Activated naive CD4-positive, alpha-beta T cell treated with anti-CD3 and anti-CD28 coated beads, Interleukin-2, amount 10 ng/mL, durations not matched to agents 7 days and 5 days (primary cell): Measurements from ENCODE around the gene SALL4.
"Not testable (repeated sequence)": the region's sequence is repeated elsewhere in the genome, so short reads cannot be mapped to it uniquely, and the experiment has no call there.

Source experiments
- CTCF ChIA-PET: fragments of 350-600 bp; sonication (Branson Sonifier 250); formaldehyde crosslinking; loops from one replicate; lab custom pipeline; 2021; ENCODE audit warnings: antibody characterized with exemption; lab: Charles Lee
- DNase-seq: peaks from one replicate; pipeline ENCODE4 v3.0.0-alpha.2; 2020
- H3K27ac Mint-ChIP-seq: one replicate; pipeline ENCODE4 v1.8.0; 2021; ENCODE audit warnings: mild to moderate bottlenecking, moderate library complexity, mixed read lengths
- H3K27me3 Mint-ChIP-seq: one replicate; pipeline ENCODE4 v1.8.0; 2021; ENCODE audit warnings: mild to moderate bottlenecking, mixed read lengths
- H3K36me3 Mint-ChIP-seq: one replicate; pipeline ENCODE4 v1.8.0; 2021; ENCODE audit warnings: mixed read lengths
- H3K4me1 Mint-ChIP-seq: one replicate; pipeline ENCODE4 v1.8.0; 2021; ENCODE audit warnings: mixed read lengths
- H3K4me3 Mint-ChIP-seq: one replicate; pipeline ENCODE4 v1.8.0; 2021; ENCODE audit warnings: mild to moderate bottlenecking, moderate library complexity, mixed read lengths
- H3K9me3 Mint-ChIP-seq: one replicate; pipeline ENCODE4 v1.8.0; 2021; ENCODE audit warnings: mixed read lengths

The SALL4 gene

DNA sequence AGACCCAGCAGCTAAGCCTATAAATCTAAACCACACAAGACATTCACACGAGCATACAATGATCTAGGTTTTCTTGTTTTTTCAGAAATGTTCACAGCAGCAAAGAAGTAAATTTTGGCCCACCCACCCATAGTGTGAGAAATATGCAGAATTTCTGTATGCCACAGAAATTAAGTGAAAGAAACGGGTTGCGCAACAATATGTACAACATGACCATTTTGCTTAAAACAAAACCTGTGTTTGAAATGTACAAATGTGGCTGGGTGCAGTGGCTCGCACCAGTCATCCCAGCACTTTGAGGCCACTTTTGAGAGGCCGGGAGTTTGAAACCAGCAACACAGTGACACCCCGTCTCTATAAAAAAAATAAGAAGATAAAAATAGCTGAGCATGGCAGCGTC is 9.4 kb downstream of the SALL4 start:
- Mint-ChIP-seq H3K27me3 (peaks cover 18% of the 10 kb centered on the region), H3K4me1 (no peaks in the 10 kb centered on the region), H3K27ac (no peak overlapping the region), H3K36me3 (no peaks in the 10 kb centered on the region), H3K9me3 (no peaks in the 10 kb centered on the region), H3K4me3 (no peak overlapping the region)
- CTCF ChIA-PET: no interaction called here
- DNase-seq: no peak

DNA sequence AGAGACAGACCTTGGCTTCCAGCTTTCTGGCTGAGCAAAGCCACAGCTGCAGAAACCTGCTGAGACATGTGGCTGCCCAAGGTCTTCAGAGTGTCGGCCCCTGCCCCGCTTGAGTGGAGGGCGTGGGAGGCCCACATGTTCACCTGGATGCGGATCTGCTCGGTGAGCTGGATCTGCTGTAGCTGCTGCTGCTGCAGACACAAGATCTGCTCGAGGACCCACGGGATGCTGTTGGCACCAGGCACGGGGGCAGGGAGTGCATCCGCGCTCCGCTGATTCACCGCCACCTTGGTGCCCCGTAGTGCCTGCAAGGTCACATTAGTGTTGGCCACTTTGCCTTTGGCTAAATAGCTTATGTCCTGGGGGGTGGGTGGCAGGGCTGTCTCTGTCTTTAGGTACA is 10.7 kb downstream of the SALL4 start:
- CTCF ChIA-PET: no interaction called here
- Mint-ChIP-seq H3K27me3 (peaks cover 11% of the 10 kb centered on the region), H3K4me1 (no peaks in the 10 kb centered on the region), H3K4me3 (no peak overlapping the region), H3K27ac (no peak overlapping the region), H3K9me3 (no peaks in the 10 kb centered on the region), H3K36me3 (no peaks in the 10 kb centered on the region)
- DNase-seq: no peak

DNA sequence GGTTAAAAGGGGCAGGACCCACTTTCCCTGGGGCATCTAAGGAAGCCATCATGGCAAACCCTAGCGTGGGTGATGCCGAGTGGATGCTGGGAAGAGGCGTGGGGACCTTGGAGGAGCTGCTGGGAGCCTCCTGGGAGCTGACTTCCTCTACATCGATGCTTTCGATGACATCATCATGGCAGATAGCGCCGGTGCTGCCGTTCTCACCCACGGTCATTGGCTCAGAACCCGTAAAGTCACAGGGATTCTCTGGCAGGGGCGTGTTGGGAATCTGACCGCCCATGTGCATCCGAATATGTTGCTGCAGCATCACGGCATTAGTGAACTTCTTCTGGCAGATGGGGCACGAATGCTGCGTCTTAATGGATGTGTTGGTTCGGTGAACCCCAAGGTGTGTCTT is 12.1 kb downstream of the SALL4 start:
- H3K9me3 Mint-ChIP-seq: no peaks in the 10 kb centered on the region
- H3K4me1 Mint-ChIP-seq: no peaks in the 10 kb centered on the region
- H3K27ac Mint-ChIP-seq: no peak overlapping the region
- H3K36me3 Mint-ChIP-seq: no peaks in the 10 kb centered on the region
- H3K27me3 Mint-ChIP-seq: peaks cover 4% of the 10 kb centered on the region
- CTCF ChIA-PET: no interaction called here
- H3K4me3 Mint-ChIP-seq: no peak overlapping the region
- DNase-seq: no peak

DNA sequence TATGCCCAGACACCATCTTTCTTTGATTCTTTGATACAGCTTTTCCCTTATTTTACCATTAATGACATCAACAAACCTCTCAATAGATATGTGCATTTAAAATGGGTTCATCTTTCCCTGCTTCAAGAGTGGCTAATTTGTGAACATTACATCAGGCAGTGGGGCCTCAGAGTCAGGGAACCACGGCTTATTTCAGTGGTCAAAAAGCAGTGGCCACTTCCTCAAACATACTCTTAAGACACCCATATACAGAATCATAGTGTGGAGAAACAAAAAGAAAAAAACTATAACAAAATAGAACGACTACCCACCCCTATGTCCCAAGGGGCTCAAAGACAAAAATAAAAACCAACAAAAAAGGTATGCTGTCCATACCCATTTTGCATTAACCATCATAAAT is 12.9 kb downstream of the SALL4 start:
- Mint-ChIP-seq H3K9me3 (no peaks in the 10 kb centered on the region), H3K27ac (no peak overlapping the region), H3K27me3 (peaks cover 4% of the 10 kb centered on the region), H3K36me3 (no peaks in the 10 kb centered on the region), H3K4me1 (no peaks in the 10 kb centered on the region), H3K4me3 (no peak overlapping the region)
- DNase-seq: no peak
- CTCF ChIA-PET: no interaction called here

DNA sequence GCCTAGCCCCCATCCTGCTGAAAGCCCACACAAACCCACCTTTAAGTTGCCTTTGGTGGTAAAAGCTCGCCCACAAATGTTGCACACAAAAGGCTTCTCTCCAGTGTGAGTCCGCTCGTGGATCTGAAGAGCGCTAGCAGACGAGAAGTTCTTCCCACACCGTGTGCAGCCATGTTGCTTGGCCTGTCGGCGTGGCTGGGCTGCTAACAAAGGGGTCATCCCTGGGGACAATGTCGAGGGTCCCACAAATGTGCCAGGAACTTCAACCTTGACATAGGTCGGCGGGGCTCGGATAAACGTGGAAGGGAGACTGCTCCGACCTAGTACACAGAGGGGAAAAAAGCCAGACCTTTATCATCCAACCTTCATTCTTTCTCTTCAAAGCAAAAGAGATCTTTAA is 13.5 kb downstream of the SALL4 start:
- no peaks in the 10 kb centered on the region for H3K9me3 Mint-ChIP-seq
- CTCF ChIA-PET: no interaction called here
- peaks cover 4% of the 10 kb centered on the region for H3K27me3 Mint-ChIP-seq

DNA sequence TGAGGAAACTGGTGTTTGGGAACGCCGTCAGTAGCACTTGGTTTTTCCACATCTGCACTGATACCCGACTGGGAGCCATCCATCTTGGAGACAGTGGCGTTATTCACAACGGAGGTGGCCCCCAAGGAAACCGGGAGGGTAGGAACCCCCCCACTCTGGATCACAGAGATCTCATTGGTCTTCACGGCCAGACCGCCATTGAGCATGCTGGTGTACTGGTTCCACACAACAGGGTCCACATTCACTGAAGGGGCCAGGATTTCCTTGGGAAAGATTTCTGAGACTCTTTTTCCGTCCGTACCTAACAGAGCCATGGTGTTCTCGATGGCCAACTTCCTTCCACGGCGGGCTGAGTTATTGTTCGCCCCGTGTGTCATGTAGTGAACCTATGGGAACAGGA is 18.0 kb downstream of the SALL4 start:
- Mint-ChIP-seq H3K27me3 (no peaks in the 10 kb centered on the region), H3K27ac (no peak overlapping the region), H3K36me3 (no peaks in the 10 kb centered on the region), H3K4me1 (no peaks in the 10 kb centered on the region), H3K9me3 (no peaks in the 10 kb centered on the region), H3K4me3 (no peak overlapping the region)
- no peak for DNase-seq
- CTCF ChIA-PET: no interaction called here

More for the DNA sequence above, 13.5 kb downstream of the SALL4 start:
- Mint-ChIP-seq H3K4me3 (no peak overlapping the region), H3K4me1 (no peaks in the 10 kb centered on the region), H3K27ac (no peak overlapping the region), H3K36me3 (no peaks in the 10 kb centered on the region)
- no peak for DNase-seq

DNA sequence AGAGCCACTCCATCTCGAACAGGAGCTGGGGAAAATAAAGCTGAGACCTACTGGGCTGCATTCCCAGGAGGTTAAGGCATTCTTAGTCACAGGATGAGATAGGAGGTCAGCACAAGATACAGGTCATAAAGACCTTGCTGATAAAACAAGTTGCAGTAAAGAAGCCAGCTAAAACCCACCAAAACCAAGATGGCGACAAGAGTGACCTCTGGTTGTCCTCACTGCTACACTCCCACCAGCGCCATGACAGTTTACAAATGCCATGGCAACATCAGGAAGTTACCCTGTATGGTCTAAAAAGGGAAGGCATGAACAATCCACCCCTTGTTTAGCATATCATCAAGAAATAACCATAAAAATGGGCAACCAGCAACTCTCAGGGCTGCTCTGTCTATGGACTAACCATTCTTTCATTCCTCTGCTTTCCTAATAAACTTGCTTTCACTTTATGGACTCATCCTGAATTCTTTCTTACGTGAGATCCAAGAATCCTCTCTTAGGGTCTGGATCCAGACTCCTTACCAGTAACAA is 24.0 kb downstream of the SALL4 start:
- H3K4me1 Mint-ChIP-seq, H3K4me3 Mint-ChIP-seq, CTCF ChIA-PET: not testable (repeated sequence)

DNA sequence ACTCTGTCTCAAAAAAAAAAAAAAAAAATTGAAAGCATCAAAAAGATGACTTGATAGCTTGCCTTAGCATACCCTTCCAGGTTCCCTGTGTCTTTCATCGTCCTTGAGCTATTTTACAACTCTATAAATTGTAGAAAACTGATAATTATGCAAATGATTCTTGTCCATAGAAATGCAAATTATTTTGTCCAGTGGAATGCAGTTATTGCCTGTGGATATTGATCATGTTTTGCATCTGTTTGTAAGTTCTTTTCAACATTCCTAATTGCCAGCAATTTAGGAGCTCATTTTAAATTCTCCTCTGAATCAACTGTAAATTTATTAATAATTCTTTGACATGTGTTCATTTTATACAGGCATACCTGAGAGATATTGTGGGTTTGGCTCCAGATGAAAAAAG is 27.1 kb downstream of the SALL4 start:
- no peak for DNase-seq
- peaks cover 12% of the 10 kb centered on the region for H3K27me3 Mint-ChIP-seq
- no peaks in the 10 kb centered on the region for H3K4me1 Mint-ChIP-seq
- CTCF ChIA-PET: no interaction called here
- no peak overlapping the region for H3K27ac Mint-ChIP-seq
- H3K4me3 Mint-ChIP-seq: no peak overlapping the region
- H3K36me3 Mint-ChIP-seq: no peaks in the 10 kb centered on the region
- no peaks in the 10 kb centered on the region for H3K9me3 Mint-ChIP-seq

More for the DNA sequence above, 24.0 kb downstream of the SALL4 start:
- H3K27me3 Mint-ChIP-seq, H3K27ac Mint-ChIP-seq, H3K9me3 Mint-ChIP-seq, H3K36me3 Mint-ChIP-seq, DNase-seq: not testable (repeated sequence)

DNA sequence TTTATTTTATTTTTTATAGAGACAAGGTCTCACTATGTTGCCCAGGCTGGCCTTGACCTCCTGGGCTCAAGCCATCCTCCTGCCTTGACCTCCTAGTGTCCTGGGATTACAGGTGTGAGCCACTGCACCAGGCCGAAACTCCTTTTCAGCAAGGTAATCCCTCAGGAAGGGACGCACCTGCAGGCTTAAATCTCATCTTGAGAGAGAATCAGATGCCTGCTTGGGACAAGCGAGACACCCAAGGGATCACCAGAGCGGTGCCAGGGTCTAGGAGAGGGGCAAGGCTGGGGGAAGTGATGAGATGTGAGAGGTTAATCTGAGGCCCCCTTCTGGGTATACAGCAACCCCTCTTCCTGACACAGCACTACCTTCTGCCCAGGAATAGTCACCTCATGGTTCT is 30.1 kb downstream of the SALL4 start:
- Mint-ChIP-seq H3K27ac (peak overlapping the region; percentile 22), H3K27me3 (peaks cover 38% of the 10 kb centered on the region), H3K4me1 (peaks cover 10% of the 10 kb centered on the region), H3K4me3 (no peak overlapping the region), H3K36me3 (no peaks in the 10 kb centered on the region), H3K9me3 (no peaks in the 10 kb centered on the region)
- CTCF ChIA-PET: interaction anchor here (0.6 kb wide), 1 partner anchor 1634 kb away, joined by 3 read pairs; no protein-coding TSS in a partner anchor
- DNase-seq: no peak

DNA sequence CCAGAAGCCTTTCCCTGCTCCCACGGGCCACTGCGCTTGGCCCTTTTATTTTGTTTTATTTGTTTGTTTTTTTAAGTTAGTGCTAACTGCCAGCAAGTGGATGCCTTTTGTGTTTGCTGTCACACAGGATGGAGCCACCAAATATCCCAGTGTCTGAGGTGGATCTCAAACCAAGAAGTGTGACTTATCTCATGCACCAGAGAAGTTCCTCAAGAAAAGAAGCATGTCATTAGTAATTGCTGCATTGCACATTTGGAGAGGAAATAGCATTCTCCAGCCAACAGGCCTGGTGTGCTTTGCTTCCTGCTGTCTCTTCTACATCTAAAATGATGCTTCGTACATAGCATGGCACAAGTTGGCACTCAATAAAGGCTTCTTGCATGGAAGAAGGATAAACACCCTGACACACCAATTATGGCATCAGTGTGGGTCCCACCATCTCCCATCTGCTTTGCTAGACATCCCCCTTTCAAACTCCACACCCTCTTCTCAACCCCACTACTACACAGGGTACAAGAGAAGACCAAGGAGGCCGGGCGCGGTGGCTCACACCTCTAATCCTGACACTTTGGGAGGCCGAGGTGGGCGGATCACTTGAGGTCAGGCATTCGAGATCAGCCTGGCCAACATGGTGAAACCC is 32.2 kb downstream of the SALL4 start:
- Mint-ChIP-seq H3K27ac (no peak overlapping the region), H3K4me3 (no peak overlapping the region), H3K4me1 (peaks cover 12% of the 10 kb centered on the region), H3K9me3 (no peaks in the 10 kb centered on the region), H3K36me3 (no peaks in the 10 kb centered on the region), H3K27me3 (peaks cover 59% of the 10 kb centered on the region)
- CTCF ChIA-PET: no interaction called here
- DNase-seq: no peak

DNA sequence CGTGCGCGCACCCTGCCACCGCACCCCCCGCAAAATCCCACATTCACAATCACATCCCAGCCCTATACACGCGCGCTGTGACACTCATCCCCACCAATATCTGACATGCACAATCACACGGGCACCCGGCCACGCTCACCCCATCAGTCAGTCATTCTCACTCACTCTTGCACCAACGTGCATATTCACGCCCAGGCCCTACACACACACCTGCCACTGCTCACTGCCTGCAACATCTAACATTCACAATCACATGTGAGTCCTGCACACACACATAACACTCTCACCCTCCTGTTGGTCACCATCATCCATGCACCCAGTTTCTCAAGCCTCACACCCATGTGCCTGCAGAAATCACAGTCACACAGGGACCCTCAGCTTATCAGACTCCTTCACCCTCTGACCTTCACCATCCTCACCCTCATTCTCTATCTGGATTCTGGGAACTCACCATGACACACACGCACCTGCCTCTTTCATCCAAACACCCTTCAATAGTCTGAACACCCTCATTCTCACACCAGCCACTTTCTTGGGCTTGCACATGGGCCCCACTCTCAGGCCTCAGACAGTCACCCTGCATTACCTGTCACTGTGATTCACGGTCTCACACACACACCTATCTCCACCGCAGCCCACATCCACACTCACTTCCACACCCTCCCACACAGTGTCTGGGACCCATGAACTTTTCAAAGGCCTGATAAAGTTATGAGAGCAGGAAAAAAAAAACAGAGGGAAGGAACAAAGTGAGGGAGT is 33.4 kb downstream of the SALL4 start:
- Mint-ChIP-seq H3K9me3 (no peaks in the 10 kb centered on the region), H3K27me3 (peaks cover 61% of the 10 kb centered on the region), H3K4me3 (peak overlapping the region; percentile 19), H3K36me3 (no peaks in the 10 kb centered on the region), H3K4me1 (peaks cover 12% of the 10 kb centered on the region), H3K27ac (no peak overlapping the region)
- CTCF ChIA-PET: no interaction called here
- no peak for DNase-seq

DNA sequence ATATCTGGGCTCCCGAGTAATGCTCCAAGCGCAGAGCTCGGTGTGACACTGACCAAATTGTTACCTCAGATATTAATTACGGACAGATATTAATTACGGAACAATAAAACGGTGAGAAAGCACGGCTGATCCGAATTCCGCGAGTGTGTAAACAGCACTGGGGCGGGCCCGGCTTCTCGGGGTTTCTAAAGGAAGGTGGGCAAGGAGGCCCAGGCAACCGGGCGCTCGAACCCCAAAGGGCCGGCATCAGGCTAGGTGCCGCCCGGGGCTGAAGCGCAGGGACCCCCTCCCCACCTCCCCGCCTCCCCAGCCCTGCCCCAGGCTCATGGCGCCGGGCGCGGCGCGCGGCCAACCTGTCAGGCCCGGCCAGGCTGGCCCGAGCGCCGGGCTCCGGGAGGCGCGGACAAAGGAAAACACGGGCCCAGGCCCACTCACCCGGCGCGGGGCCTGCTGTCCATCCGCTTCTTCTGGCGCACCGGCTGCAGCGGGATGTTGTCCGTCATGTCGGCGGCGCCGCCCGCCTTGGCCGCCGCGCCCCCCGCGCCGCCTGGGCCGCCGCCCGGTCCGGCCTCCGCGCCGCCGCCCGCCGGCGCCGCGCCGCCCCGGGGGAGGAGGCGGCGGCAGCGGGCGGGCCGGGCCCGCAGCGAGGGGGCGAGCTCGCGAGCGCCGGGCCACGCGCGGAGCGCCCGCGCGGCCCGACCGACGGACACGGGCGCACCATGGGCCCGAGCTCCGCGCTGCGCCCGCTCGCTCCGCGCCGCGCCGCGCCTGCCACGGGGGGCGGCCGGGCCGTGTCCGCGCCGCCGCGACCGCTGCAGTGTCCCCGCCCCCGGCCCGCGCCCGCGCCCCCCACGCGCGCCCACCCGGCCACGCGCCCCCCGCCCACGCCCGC is 34.2 kb downstream of the SALL4 start, which contains the start of gene ATP9A:
TSS of gene ATP9A (minus strand) at position 524 of the 892 bp plus-strand sequence. CDS start at position 503, 21 bp downstream.
- H3K4me3 Mint-ChIP-seq: peak within 1 kb of the TSS; percentile 25
- peaks cover 61% of the 10 kb centered on the region for H3K27me3 Mint-ChIP-seq
- peaks cover 12% of the 10 kb centered on the region for H3K4me1 Mint-ChIP-seq
- CTCF ChIA-PET: no interaction called here
- no peaks in the 10 kb centered on the region for H3K9me3 Mint-ChIP-seq
- DNase-seq: no peak
- H3K36me3 Mint-ChIP-seq: no peaks in the 10 kb centered on the region
- H3K27ac Mint-ChIP-seq: no peak within 1 kb of the TSS

DNA sequence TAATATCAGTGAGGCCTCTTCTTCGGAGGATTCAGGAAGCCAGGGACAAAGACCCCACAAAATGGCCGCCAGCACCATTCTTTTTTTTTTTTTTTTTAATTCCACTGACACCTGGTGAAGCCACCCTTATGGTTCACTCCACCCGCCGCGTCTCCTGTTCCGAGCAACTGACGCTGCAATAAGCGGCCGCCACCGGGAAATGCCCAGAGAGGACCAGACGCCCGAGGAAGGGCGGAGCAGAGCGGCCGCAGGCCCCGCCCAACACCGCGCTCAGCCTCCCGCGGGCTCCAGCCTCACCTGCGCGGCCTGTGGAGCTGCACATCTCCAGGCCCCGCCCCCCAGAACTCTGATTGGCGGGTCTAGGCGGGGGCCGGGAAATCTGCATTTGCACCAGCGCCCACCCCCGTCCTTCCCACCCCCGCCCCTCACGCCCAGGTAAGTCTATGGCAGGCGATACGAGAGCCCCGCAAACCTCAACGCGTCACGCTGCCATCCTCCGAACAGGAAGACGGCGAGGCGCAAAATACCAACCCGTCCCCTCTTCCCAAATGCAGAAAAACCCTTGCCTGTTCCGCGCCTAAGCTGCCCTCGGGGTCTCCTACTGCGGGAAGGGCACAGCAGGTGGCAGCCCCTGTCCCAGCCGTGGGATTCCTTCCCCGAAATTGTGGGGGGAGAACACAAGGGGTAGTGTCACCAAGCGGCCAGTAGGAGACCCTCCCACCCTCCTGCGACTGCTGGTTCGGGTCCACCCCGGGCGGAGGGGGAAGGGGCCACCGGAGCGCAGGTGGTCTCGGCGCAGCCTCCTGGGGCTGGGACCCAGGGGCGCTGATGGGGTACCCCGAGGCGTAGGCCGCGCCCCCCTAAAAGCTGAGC is 35.1 kb downstream of the SALL4 start:
- Mint-ChIP-seq H3K4me1 (peaks cover 12% of the 10 kb centered on the region), H3K36me3 (no peaks in the 10 kb centered on the region), H3K4me3 (peak overlapping the region; percentile 25), H3K9me3 (no peaks in the 10 kb centered on the region), H3K27ac (no peak overlapping the region), H3K27me3 (peaks cover 56% of the 10 kb centered on the region)
- CTCF ChIA-PET: no interaction called here
- DNase-seq: peak; percentile 60
